SKM-1 treated with dmso at 0.1 percent for 144 hours (cell line): ENCODE data around the gene UPF3A.
A peak's percentile ranks its signal among the peaks of the same experiment; 100 is the strongest.
"Not testable (repeated sequence)": the region's sequence is repeated elsewhere in the genome, so short reads cannot be mapped to it uniquely, and the experiment has no call there.

Experiments used
- DNase-seq: peaks from one replicate; lab custom pipeline; 2025; ENCODE audit not compliant: unreplicated experiment; lab: John Stamatoyannopoulos, UW

Gene UPF3A

GRCh38 chr13:114333881-114334280 lies 52.5 kb downstream of the UPF3A start:
- DNase-seq: not testable (repeated sequence)

- DNase-seq: no peak
These were observed 53.1 kb downstream of the UPF3A start for GRCh38 chr13:114334305-114335053.

GRCh38 chr13:114336457-114336856 lies 55.1 kb downstream of the UPF3A start:
- DNase-seq: not testable (repeated sequence)

DNA sequence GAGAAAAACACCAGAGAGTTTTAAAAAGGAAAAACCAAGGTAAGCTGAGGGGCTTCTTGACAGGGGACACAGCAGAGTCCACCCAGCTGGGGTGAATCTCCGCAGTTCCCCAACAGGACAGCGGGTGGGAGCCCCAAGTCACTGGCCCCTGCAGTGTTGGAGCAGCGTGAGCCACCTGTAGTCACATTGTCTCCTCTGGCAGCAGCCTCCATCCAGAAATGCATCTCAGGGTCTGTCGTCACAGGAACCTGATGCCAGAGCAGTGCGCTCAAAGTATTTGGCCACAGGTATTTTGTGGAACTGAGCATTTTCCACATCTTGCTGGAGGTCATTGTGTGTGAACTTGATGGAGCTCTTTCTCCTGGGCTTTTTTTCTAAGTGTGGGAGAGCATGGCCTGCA lies 57.6 kb downstream of the UPF3A start:
- DNase-seq: no peak

DNA sequence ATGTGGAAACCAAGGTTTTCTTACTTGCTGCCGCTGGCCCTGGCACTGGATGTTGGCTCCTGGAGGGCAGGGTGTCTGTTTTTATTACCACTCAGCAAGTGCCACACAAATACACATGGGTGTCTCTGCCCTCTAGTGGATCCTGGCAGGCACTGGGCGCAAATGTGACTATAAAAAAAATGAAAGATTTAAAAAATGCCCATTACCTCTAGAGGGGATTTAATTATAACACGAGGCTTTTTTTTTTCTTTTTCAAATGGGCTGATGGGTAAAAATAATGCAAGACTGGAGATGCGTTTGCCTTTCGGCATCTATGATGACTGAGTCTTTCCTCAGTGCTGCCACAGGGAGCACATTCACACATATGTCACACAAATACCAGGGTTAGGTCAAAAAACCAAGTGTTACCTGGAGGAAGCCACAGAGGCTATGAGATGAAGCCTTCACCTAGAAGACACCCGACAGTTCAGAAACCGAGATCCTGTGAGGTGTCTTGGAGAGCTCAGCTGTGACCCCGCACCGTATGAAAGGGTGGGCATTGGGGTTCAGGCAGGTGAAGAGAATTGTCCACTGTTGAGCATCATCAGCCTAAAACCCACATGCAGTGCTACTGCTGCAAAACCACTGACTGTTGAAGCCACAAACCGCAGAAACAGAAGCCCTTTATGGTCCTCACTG lies 58.6 kb downstream of the UPF3A start:
- DNase-seq: peak; percentile 3

DNA sequence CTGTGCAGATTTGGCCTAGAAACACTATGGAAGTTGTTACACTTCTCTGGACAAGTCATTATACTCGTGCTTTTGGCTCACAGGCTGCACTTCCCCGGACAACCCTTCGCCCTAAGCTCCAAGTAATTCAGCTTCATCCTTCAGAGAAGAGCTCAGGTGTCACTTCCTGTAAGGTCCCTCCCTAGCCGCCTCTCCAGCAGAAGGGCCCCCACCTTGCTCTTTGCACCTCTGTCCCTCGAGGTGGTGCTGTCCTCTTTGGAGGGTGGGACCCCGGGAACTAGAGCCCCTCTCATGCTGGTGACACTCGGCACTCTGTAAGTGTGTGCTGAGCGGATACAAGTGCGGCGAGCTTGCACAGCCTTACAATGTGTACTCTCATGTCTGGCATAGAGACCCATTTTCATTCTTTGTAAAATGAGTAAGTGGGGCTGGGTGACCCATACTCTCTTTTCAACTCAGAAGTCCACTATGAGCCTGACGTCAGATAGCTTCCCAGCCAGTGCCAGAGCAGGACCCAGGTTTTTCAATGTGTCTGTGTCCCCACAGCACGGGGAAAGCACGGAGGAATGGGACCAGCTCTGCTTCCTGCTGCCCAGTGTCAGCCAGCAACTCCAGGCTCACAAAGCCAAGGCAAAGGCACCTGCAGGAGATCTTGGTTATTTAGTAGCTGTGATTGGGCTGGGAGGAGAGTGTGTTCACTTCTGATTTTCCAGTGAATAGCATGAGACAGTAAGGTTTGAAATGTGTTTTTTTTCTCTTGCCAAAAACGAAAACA lies 59.8 kb downstream of the UPF3A start:
- no peak for DNase-seq

- not testable (repeated sequence) for DNase-seq
These were observed 65.9 kb downstream of the UPF3A start for GRCh38 chr13:114347256-114347655.

GRCh38 chr13:114352763-114353162 lies 71.4 kb downstream of the UPF3A start:
- peak; percentile 37 for DNase-seq

- not testable (repeated sequence) for DNase-seq
These were observed 72.0 kb downstream of the UPF3A start for GRCh38 chr13:114353382-114353781.
